ENCODE results near the gene IFNK.

The IFNK gene

GRCh38 chr9:27537756-27538155 is 13.7 kb downstream of the IFNK start:
- Mint-ChIP-seq H3K27ac (no peak overlapping the region), H3K9me3 (no peaks in the 10 kb centered on the region), H3K4me3 (no peak overlapping the region), H3K4me1 (peaks cover 9% of the 10 kb centered on the region), H3K27me3 (no peaks in the 10 kb centered on the region), H3K36me3 (no peaks in the 10 kb centered on the region)
- DNase-seq, result no peak
- CTCF ChIA-PET, result interaction anchor here (0.8 to 2.9 kb wide), 3 partner anchors 8 to 205 kb away, joined by 3 to 9 read pairs (median 6); partner anchors contain the start of gene MOB3B

- Mint-ChIP-seq H3K27me3 (no peaks in the 10 kb centered on the region), H3K4me3 (no peak overlapping the region), H3K9me3 (no peaks in the 10 kb centered on the region), H3K36me3 (peaks cover 3% of the 10 kb centered on the region), H3K27ac (no peak overlapping the region), H3K4me1 (peaks cover 9% of the 10 kb centered on the region)
- DNase-seq, result no peak
- CTCF ChIA-PET, result interaction anchor here (0.8 to 2.9 kb wide), 3 partner anchors 8 to 206 kb away, joined by 3 to 9 read pairs (median 6); partner anchors contain the start of gene MOB3B
Measured at GRCh38 chr9:27538647-27539046, 14.6 kb downstream of the IFNK start.

- Mint-ChIP-seq H3K27me3 (no peaks in the 10 kb centered on the region), H3K36me3 (peaks cover 8% of the 10 kb centered on the region), H3K9me3 (no peaks in the 10 kb centered on the region), H3K4me1 (peaks cover 3% of the 10 kb centered on the region), H3K4me3 (no peak overlapping the region), H3K27ac (no peak overlapping the region)
- CTCF ChIA-PET, result interaction anchor here (2.9 kb wide), 1 partner anchor 10 kb away, joined by 9 read pairs; the partner anchor contains the start of gene MOB3B
- DNase-seq, result no peak
Measured at GRCh38 chr9:27539479-27540441, 15.7 kb downstream of the IFNK start.

- Mint-ChIP-seq H3K9me3 (no peaks in the 10 kb centered on the region), H3K4me3 (no peak overlapping the region), H3K4me1 (no peaks in the 10 kb centered on the region), H3K27me3 (no peaks in the 10 kb centered on the region), H3K36me3 (peaks cover 11% of the 10 kb centered on the region), H3K27ac (no peak overlapping the region)
- CTCF ChIA-PET, result interaction anchor here (2.9 kb wide), 1 partner anchor 10 kb away, joined by 9 read pairs; the partner anchor contains the start of gene MOB3B
- no peak for DNase-seq
Measured at GRCh38 chr9:27540502-27540901, 16.4 kb downstream of the IFNK start.

- Mint-ChIP-seq H3K4me1 (no peaks in the 10 kb centered on the region), H3K4me3 (no peak overlapping the region), H3K36me3 (peaks cover 15% of the 10 kb centered on the region), H3K27ac (no peak overlapping the region), H3K9me3 (no peaks in the 10 kb centered on the region), H3K27me3 (no peaks in the 10 kb centered on the region)
- no peak for DNase-seq
- CTCF ChIA-PET, result interaction anchor here (2.6 kb wide), 1 partner anchor 209 kb away, joined by 8 read pairs; no protein-coding TSS in a partner anchor
Measured at GRCh38 chr9:27541740-27542139, 17.6 kb downstream of the IFNK start.

GRCh38 chr9:27542508-27542907 is 18.4 kb downstream of the IFNK start:
- Mint-ChIP-seq H3K4me3 (no peak overlapping the region), H3K4me1 (no peaks in the 10 kb centered on the region), H3K27me3 (no peaks in the 10 kb centered on the region), H3K36me3 (peaks cover 15% of the 10 kb centered on the region), H3K9me3 (no peaks in the 10 kb centered on the region), H3K27ac (no peak overlapping the region)
- DNase-seq, result no peak
- CTCF ChIA-PET, result interaction anchor here (2.6 kb wide), 1 partner anchor 210 kb away, joined by 8 read pairs; no protein-coding TSS in a partner anchor

GRCh38 chr9:27545471-27545870 is 21.4 kb downstream of the IFNK start:
- H3K27me3 Mint-ChIP-seq, result no peaks in the 10 kb centered on the region
- H3K27ac Mint-ChIP-seq, result no peak overlapping the region
- H3K36me3 Mint-ChIP-seq, result peaks cover 16% of the 10 kb centered on the region
- no peaks in the 10 kb centered on the region for H3K4me1 Mint-ChIP-seq
- no peak overlapping the region for H3K4me3 Mint-ChIP-seq
- DNase-seq, result no peak
- H3K9me3 Mint-ChIP-seq, result no peaks in the 10 kb centered on the region
- CTCF ChIA-PET, result interaction anchor here (1.3 to 5.8 kb wide), 2 partner anchors 26 to 213 kb away, joined by 3 to 57 read pairs; no protein-coding TSS in a partner anchor

- no peak overlapping the region for H3K4me3 Mint-ChIP-seq
- H3K4me1 Mint-ChIP-seq, result no peaks in the 10 kb centered on the region
- H3K27ac Mint-ChIP-seq, result no peak overlapping the region
- DNase-seq, result no peak
- H3K27me3 Mint-ChIP-seq, result no peaks in the 10 kb centered on the region
- CTCF ChIA-PET, result interaction anchor here (0.8 to 5.8 kb wide), 6 partner anchors 14 to 235 kb away, joined by 3 to 57 read pairs (median 3); no protein-coding TSS in a partner anchor
- H3K9me3 Mint-ChIP-seq, result no peaks in the 10 kb centered on the region
- H3K36me3 Mint-ChIP-seq, result peaks cover 25% of the 10 kb centered on the region
Measured at GRCh38 chr9:27548055-27548741, 24.1 kb downstream of the IFNK start.

- Mint-ChIP-seq H3K4me3 (no peak overlapping the region), H3K4me1 (no peaks in the 10 kb centered on the region), H3K27ac (no peak overlapping the region), H3K27me3 (no peaks in the 10 kb centered on the region), H3K36me3 (peaks cover 32% of the 10 kb centered on the region), H3K9me3 (no peaks in the 10 kb centered on the region)
- CTCF ChIA-PET, result interaction anchor here (0.8 to 5.8 kb wide), 2 partner anchors 18 to 216 kb away, joined by 3 to 57 read pairs; no protein-coding TSS in a partner anchor
- no peak for DNase-seq
Measured at GRCh38 chr9:27549196-27549755, 25.2 kb downstream of the IFNK start.

GRCh38 chr9:27554712-27555111 is 30.6 kb downstream of the IFNK start:
- CTCF ChIA-PET, result interaction anchor here (0.6 kb wide), 1 partner anchor 30 kb away, joined by 3 read pairs; the partner anchor contains the start of gene IFNK
- Mint-ChIP-seq H3K36me3 (peaks cover 29% of the 10 kb centered on the region), H3K27ac (no peak overlapping the region), H3K4me3 (no peak overlapping the region), H3K27me3 (no peaks in the 10 kb centered on the region), H3K9me3 (no peaks in the 10 kb centered on the region), H3K4me1 (no peaks in the 10 kb centered on the region)
- DNase-seq, result no peak

- Mint-ChIP-seq H3K4me3 (no peak overlapping the region), H3K27ac (no peak overlapping the region), H3K4me1 (peaks cover 1% of the 10 kb centered on the region), H3K27me3 (no peaks in the 10 kb centered on the region), H3K36me3 (peaks cover 27% of the 10 kb centered on the region), H3K9me3 (no peaks in the 10 kb centered on the region)
- CTCF ChIA-PET, result interaction anchor here (1.1 to 1.6 kb wide), 2 partner anchors 200 to 223 kb away, joined by 3 to 4 read pairs; no protein-coding TSS in a partner anchor
- DNase-seq, result no peak
Measured at GRCh38 chr9:27556470-27556869, 32.4 kb downstream of the IFNK start.

- H3K4me1 Mint-ChIP-seq, result peaks cover 4% of the 10 kb centered on the region
- DNase-seq, result no peak
- no peak overlapping the region for H3K4me3 Mint-ChIP-seq
- H3K27me3 Mint-ChIP-seq, result no peaks in the 10 kb centered on the region
- CTCF ChIA-PET, result interaction anchor here (1.4 kb wide), 1 partner anchor 226 kb away, joined by 4 read pairs; no protein-coding TSS in a partner anchor
- H3K9me3 Mint-ChIP-seq, result no peaks in the 10 kb centered on the region
- H3K27ac Mint-ChIP-seq, result no peak overlapping the region
- peaks cover 25% of the 10 kb centered on the region for H3K36me3 Mint-ChIP-seq
Measured at GRCh38 chr9:27558307-27558706, 34.2 kb downstream of the IFNK start.

GRCh38 chr9:27560457-27560856 is 36.4 kb downstream of the IFNK start:
- Mint-ChIP-seq H3K27me3 (no peaks in the 10 kb centered on the region), H3K4me3 (no peak overlapping the region), H3K4me1 (peaks cover 23% of the 10 kb centered on the region), H3K9me3 (no peaks in the 10 kb centered on the region), H3K27ac (no peak overlapping the region), H3K36me3 (peaks cover 25% of the 10 kb centered on the region)
- CTCF ChIA-PET, result interaction anchor here (0.7 kb wide), 1 partner anchor 31 kb away, joined by 4 read pairs; the partner anchor contains the start of gene MOB3B
- no peak for DNase-seq

Data from activated naive CD4-positive, alpha-beta T cell treated with anti-CD3 and anti-CD28 coated beads, Interleukin-2, amount 10 ng/mL, durations not matched to agents 7 days and 5 days (primary cell).